GM12891 (cell line): ENCODE data around the gene FOXD1.

ENCODE experiments used
- PAX5 ChIP-seq: IDR thresholded peaks from 2 replicates; pipeline ENCODE4 v1.6.1; 2011; ENCODE audit warnings: low read length, moderate library complexity, mild to moderate bottlenecking; ENCODE audit not compliant: insufficient read depth, severe bottlenecking
- POLR2A ChIP-seq: IDR thresholded peaks from 2 replicates; pipeline ENCODE4 v1.6.1; 2011; ENCODE audit warnings: low read depth, low read length, control low read depth
- POLR2AphosphoS5 ChIP-seq: IDR thresholded peaks from 2 replicates; pipeline ENCODE4 v1.6.1; 2011; ENCODE audit warnings: low read depth, low read length, control low read depth
- POU2F2 ChIP-seq: IDR thresholded peaks from 2 replicates; pipeline ENCODE4 v1.6.1; 2011; ENCODE audit warnings: low read depth, mild to moderate bottlenecking, control low read depth, low read length, moderate library complexity
- SPI1 ChIP-seq: IDR thresholded peaks from 2 replicates; pipeline ENCODE4 v1.6.1; 2011; ENCODE audit warnings: low read depth, low read length, control low read depth

- TF ChIP-seq POLR2A (no peak), POLR2AphosphoS5 (no peak), PAX5 (no peak), POU2F2 (no peak), SPI1 (no peak)
These were observed 23.1 kb upstream of the FOXD1 start for GRCh38 chr5:73471654-73472053.
